NCI-H345 (cell line): ENCODE data around the gene ADO.
A peak's percentile ranks its signal among the peaks of the same experiment; 100 is the strongest.
"Not testable (repeated sequence)": the region's sequence is repeated elsewhere in the genome, so short reads cannot be mapped to it uniquely, and the experiment has no call there.

Source experiments
- DNase-seq: peaks from one replicate; lab custom pipeline; 2025; lab: John Stamatoyannopoulos, UW

ADO gene

GRCh38 chr10:62804356-62805230 is at the start of gene ADO:
Gene ADO, plus strand, starts transcription at chr10:62804720. Its CDS starts 340 bp downstream, at chr10:62805060.
- peak; percentile 80 for DNase-seq

- DNase-seq: no peak
Observed at GRCh38 chr10:62754963-62755362, 49.6 kb upstream of the ADO start.

GRCh38 chr10:62755662-62756653 is 48.6 kb upstream of the ADO start:
- no peak for DNase-seq

- DNase-seq: no peak
Observed at GRCh38 chr10:62759599-62760175, 44.8 kb upstream of the ADO start.

GRCh38 chr10:62760401-62760800 is 44.1 kb upstream of the ADO start:
- no peak for DNase-seq

GRCh38 chr10:62761115-62761514 is 43.4 kb upstream of the ADO start:
- DNase-seq: no peak

GRCh38 chr10:62763155-62763554 is 41.4 kb upstream of the ADO start:
- DNase-seq: no peak

- DNase-seq: no peak
Observed at GRCh38 chr10:62764011-62764410, 40.5 kb upstream of the ADO start.

GRCh38 chr10:62765726-62766125 is 38.8 kb upstream of the ADO start:
- no peak for DNase-seq

- DNase-seq: no peak
Observed at GRCh38 chr10:62766386-62766785, 38.1 kb upstream of the ADO start.

GRCh38 chr10:62769574-62770242 is 34.8 kb upstream of the ADO start:
- no peak for DNase-seq

GRCh38 chr10:62772186-62772974 is 32.1 kb upstream of the ADO start:
- DNase-seq: no peak

GRCh38 chr10:62778125-62778524 is 26.4 kb upstream of the ADO start:
- DNase-seq: no peak

GRCh38 chr10:62779487-62780248 is 24.9 kb upstream of the ADO start:
- no peak for DNase-seq

GRCh38 chr10:62784537-62784936 is 20.0 kb upstream of the ADO start:
- DNase-seq: not testable (repeated sequence)

- DNase-seq: not testable (repeated sequence)
Observed at GRCh38 chr10:62788285-62788684, 16.2 kb upstream of the ADO start.

- no peak for DNase-seq
Observed at GRCh38 chr10:62788861-62789467, 15.6 kb upstream of the ADO start.

GRCh38 chr10:62790019-62790555 is 14.4 kb upstream of the ADO start:
- DNase-seq: no peak

GRCh38 chr10:62790571-62790970 is 13.9 kb upstream of the ADO start:
- no peak for DNase-seq
